CD4-positive, alpha-beta T cell (primary cell): ENCODE results near the gene GNG4. TPM values are rescaled to one million over a fixed set of nuclear protein-coding genes. Genes with fewer than 3 reads are reported as not detected.

ENCODE experiments used
- ATAC-seq: fragments of 200-7000 bp; cut with Tn5 transposase; one replicate; pipeline ENCODE4 v1.10.0; 2022; ENCODE audit warnings: mild to moderate bottlenecking; ENCODE audit not compliant: poor library complexity
- CTCF ChIA-PET: fragments of 350-600 bp; sonication (Branson Sonifier 250); formaldehyde crosslinking; loops from one replicate; lab custom pipeline; 2021; ENCODE audit warnings: antibody characterized with exemption, inconsistent platforms; lab: Charles Lee
- POLR2A ChIA-PET: fragments of 350-600 bp; sonication (Branson Sonifier 250); formaldehyde crosslinking; loops from one replicate; lab custom pipeline; 2021; ENCODE audit warnings: antibody characterized with exemption, inconsistent platforms; lab: Charles Lee
- DNase-seq, 14 experiments: peaks; one replicate each; pipeline ENCODE4 v3.0.0-alpha.2; 2013 to 2020; ENCODE audit warnings: mixed read lengths in 2 of 14
- H3K27ac ChIP-seq, 2 donors: one replicate each; pipeline versions ENCODE4 v1.5.1 to v1.7.0; 2013; ENCODE audit warnings: low read length in 2 of 2, low read depth in 1 of 2, mild to moderate bottlenecking in 1 of 2
- H3K27me3 ChIP-seq, 2 experiments: 1 replicate in 1 of 2; 2 replicates in 1 of 2; pipeline versions ENCODE4 v1.6.1 to v1.7.0; 2013; ENCODE audit warnings: low read length in 2 of 2, control low read depth in 1 of 2, mild to moderate bottlenecking in 1 of 2, moderate library complexity in 1 of 2; ENCODE audit not compliant: insufficient read depth in 2 of 2, control insufficient read depth in 1 of 2
- H3K36me3 ChIP-seq: one replicate; pipeline ENCODE4 v1.6.1; 2013; ENCODE audit warnings: low read length, control low read depth; ENCODE audit not compliant: insufficient read depth
- H3K4me1 ChIP-seq: one replicate; pipeline ENCODE4 v1.6.1; 2013; ENCODE audit warnings: low read length, control low read depth; ENCODE audit not compliant: insufficient read depth
- H3K4me3 ChIP-seq: one replicate; pipeline ENCODE4 v1.5.1; 2013; ENCODE audit warnings: mild to moderate bottlenecking, low read length, moderate library complexity
- H3K9me3 ChIP-seq, 2 experiments: 1 replicate in 1 of 2; 2 replicates in 1 of 2; pipeline versions ENCODE4 v1.6.1 to v1.7.0; 2013; ENCODE audit warnings: low read length in 2 of 2, mild to moderate bottlenecking in 2 of 2, control low read depth in 1 of 2, moderate library complexity in 1 of 2; ENCODE audit not compliant: control insufficient read depth in 1 of 2, insufficient read depth in 1 of 2
- H3K27ac Mint-ChIP-seq: one replicate; pipeline ENCODE4 v1.8.0; 2020; ENCODE audit warnings: mixed read lengths
- H3K27me3 Mint-ChIP-seq: one replicate; pipeline ENCODE4 v1.8.0; 2021; ENCODE audit warnings: mixed read lengths
- H3K36me3 Mint-ChIP-seq: one replicate; pipeline ENCODE4 v1.8.0; 2021; ENCODE audit warnings: low read depth, mixed read lengths
- H3K4me1 Mint-ChIP-seq: one replicate; pipeline ENCODE4 v1.8.0; 2021; ENCODE audit warnings: low read depth, mixed read lengths
- H3K4me3 Mint-ChIP-seq: one replicate; pipeline ENCODE4 v1.8.0; 2020; ENCODE audit warnings: mild to moderate bottlenecking, mixed read lengths
- H3K9me3 Mint-ChIP-seq: one replicate; pipeline ENCODE4 v1.8.0; 2020; ENCODE audit warnings: mixed read lengths
- intact Hi-C, 2 experiments: fragments of 100-400 bp; cut with DNase I in 1 of 2; cut with micrococcal nuclease in 1 of 2; formaldehyde crosslinking; loops; one replicate each; pipeline versions ENCODE4 v1.15.1 to v1.9.0; 2023 to 2025; cut with DNase I, micrococcal nuclease
- total RNA-seq, 174 experiments: library from RNA in 2 of 174; stranded (reverse) in 2 of 174; gene quantifications; one replicate each; pipeline ENCODE4 v1.2.3 and lab custom pipeline; 2021 to 2026
- TF ChIP-seq, protein P1 (sequence below): fragments of 200-600 bp; IDR thresholded peaks from one replicate; pipeline ENCODE4 v1.8.0; 2022; ENCODE audit warnings: antibody characterized with exemption, mild to moderate bottlenecking

The GNG4 gene
- total RNA-seq, 2 experiments from 2014 or later: not detected

DNA sequence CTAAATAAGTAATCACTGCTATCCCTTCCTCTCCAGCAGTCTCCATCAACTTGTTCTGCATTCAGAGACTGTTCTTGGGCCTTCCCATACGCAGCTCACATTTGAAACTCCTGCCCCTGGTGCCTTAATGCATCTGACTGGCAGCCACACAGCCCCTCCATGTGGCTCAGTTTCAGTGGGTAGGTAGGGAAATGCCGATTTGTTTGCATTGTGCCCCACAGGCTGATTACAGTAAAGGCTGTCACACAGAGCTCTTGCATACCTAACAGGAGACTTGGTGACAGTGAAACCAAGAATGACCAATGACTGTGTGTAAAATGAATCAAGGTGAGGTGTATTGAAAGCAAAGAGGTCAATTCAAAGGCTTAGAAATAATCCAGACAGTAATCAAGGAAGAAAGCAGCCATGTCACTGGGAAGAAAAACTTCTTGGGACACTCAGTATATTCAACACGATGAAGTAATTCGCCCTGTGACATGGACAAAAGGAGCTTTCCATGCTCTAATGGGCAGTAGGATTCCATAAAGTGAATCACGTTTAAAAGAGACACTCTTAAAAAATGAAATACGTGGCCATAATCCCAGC is 132.6 kb downstream of the GNG4 start:
- POLR2A ChIA-PET: no interaction called here
- H3K36me3 ChIP-seq: no peaks in the 10 kb centered on the region

DNA sequence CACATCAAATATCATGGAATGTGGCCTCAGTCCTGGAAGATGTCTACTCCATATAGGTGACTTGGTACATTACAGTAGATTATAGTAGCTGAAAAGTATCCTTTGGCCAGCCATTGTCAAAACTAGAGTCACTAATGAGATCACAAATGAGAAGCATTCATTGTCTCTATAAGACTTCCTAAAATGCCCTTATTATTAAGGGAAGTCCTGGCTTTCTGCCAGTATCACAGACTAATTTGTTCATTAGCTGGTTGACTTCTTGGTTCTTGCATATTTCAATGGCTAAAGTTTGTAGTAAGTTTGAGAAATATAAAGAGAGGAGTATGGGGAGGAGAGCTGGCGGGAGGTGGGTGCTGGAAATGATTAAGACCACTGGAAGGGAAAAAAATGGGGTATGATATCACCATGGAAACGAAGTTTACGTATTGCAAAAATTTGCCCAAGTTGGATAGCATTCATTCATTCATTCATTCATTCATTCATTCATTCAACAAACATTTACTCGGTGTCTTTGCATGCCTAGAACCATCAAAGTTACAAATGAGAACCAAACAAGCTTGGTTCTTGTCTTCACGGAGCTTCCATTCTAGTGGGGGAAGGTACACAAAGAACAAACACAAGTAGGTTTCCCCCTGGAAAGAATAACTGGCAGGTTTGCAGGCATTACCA is 133.6 kb downstream of the GNG4 start:
- no peak overlapping the region for H3K27ac Mint-ChIP-seq
- H3K36me3 Mint-ChIP-seq: no peaks in the 10 kb centered on the region
- POLR2A ChIA-PET: no interaction called here
- Histone ChIP-seq H3K4me1 (no peaks in the 10 kb centered on the region), H3K36me3 (no peaks in the 10 kb centered on the region), H3K9me3 (no peaks in the 10 kb centered on the region), H3K4me3 (no peak overlapping the region), H3K27me3 (no peaks in the 10 kb centered on the region), H3K27ac (no peak overlapping the region)
- no peak overlapping the region for H3K4me3 Mint-ChIP-seq
- CTCF ChIA-PET: interaction anchor here (1.0 to 1.3 kb wide), 2 partner anchors 12 to 319 kb away, joined by 3 read pairs; partner anchors contain the start of gene B3GALNT2
- DNase-seq: no peak
- no peaks in the 10 kb centered on the region for H3K4me1 Mint-ChIP-seq
- ATAC-seq: no peak
- no peaks in the 10 kb centered on the region for H3K9me3 Mint-ChIP-seq
- TF ChIP-seq, protein P1, sequence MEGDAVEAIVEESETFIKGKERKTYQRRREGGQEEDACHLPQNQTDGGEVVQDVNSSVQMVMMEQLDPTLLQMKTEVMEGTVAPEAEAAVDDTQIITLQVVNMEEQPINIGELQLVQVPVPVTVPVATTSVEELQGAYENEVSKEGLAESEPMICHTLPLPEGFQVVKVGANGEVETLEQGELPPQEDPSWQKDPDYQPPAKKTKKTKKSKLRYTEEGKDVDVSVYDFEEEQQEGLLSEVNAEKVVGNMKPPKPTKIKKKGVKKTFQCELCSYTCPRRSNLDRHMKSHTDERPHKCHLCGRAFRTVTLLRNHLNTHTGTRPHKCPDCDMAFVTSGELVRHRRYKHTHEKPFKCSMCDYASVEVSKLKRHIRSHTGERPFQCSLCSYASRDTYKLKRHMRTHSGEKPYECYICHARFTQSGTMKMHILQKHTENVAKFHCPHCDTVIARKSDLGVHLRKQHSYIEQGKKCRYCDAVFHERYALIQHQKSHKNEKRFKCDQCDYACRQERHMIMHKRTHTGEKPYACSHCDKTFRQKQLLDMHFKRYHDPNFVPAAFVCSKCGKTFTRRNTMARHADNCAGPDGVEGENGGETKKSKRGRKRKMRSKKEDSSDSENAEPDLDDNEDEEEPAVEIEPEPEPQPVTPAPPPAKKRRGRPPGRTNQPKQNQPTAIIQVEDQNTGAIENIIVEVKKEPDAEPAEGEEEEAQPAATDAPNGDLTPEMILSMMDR: no peak
- peaks cover 4% of the 10 kb centered on the region for H3K27me3 Mint-ChIP-seq
- intact Hi-C loops: loop anchor here in 1 of 2 experiments (1.0 to 10.0 kb wide), 2 partner anchors 268 to 1279 kb away; partner anchors contain the start of gene MTR

More for the DNA sequence above, 132.6 kb downstream of the GNG4 start:
- no peak for ATAC-seq
- H3K9me3 Mint-ChIP-seq: no peaks in the 10 kb centered on the region
- Histone ChIP-seq H3K4me3 (no peak overlapping the region), H3K4me1 (no peaks in the 10 kb centered on the region), H3K9me3 (no peaks in the 10 kb centered on the region), H3K27ac (no peak overlapping the region), H3K27me3 (no peaks in the 10 kb centered on the region)
- H3K4me1 Mint-ChIP-seq: no peaks in the 10 kb centered on the region
- CTCF ChIA-PET: interaction anchor here (1.0 to 1.3 kb wide), 2 partner anchors 13 to 318 kb away, joined by 3 read pairs; partner anchors contain the start of gene B3GALNT2
- intact Hi-C loops: loop anchor here in 1 of 2 experiments (1.0 to 10.0 kb wide), 2 partner anchors 267 to 1278 kb away; partner anchors contain the start of gene MTR
- no peak overlapping the region for H3K4me3 Mint-ChIP-seq
- TF ChIP-seq, protein P1: no peak
- no peak overlapping the region for H3K27ac Mint-ChIP-seq
- no peaks in the 10 kb centered on the region for H3K36me3 Mint-ChIP-seq
- no peak for DNase-seq
- H3K27me3 Mint-ChIP-seq: peaks cover 4% of the 10 kb centered on the region

DNA sequence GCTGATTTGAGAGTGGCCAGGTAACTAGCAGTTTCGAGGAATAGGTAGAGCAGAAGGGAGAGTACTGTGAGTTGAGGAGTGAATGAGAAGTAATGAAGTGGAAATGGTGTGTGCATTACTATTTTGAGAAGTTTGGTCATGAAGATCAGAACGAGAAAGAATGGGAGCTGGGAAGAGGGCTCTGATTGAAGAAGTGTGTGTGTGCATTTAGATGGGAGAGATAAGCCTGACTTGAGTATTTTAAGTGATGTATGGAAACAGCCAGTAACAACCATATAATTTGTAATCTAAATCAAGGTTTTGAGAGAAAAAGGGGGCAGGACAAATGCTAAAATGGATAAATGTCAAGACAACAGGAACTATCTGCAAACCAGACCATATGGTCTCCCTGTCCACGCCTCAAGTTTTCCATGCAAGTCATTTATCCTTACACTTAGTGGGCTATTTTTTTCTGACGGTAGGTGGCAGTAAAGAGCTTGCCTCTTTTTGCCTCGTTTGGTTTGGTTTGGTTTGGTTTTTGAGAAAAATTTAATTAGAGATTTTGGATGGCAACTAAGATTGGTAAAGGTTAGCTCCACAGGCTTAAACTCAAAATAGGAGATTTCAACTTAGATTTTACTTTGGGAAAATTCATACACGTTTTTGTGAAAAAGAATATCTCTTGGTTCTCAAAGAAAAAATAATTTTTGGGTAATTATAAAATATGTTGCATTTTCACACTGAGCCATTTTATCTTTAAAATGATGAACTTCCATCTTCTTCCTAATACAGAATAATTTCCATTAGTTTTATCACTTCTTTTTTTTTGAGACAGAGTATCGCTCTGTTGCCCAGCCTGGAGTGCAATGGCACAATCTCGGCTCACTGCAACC is 135.9 kb downstream of the GNG4 start:
- no peak overlapping the region for H3K27ac ChIP-seq
- H3K4me1 ChIP-seq: no peaks in the 10 kb centered on the region
- H3K4me3 Mint-ChIP-seq: no peak overlapping the region
- ChIA-PET CTCF (interaction anchor here (0.8 to 2.7 kb wide), 6 partner anchors 9 to 269 kb away, joined by 3 to 15 read pairs (median 4); partner anchors contain the start of gene B3GALNT2), POLR2A (interaction anchor here (0.6 to 1.1 kb wide), 3 partner anchors 9 to 485 kb away, joined by 3 read pairs; partner anchors contain the start of gene B3GALNT2)
- peaks cover 4% of the 10 kb centered on the region for H3K27me3 Mint-ChIP-seq
- intact Hi-C loops: loop anchor here (1.0 to 10.0 kb wide), 5 partner anchors 219 to 1281 kb away; partner anchors contain the start of gene MTR (in 1 of the 2)
- no peaks in the 10 kb centered on the region for H3K27me3 ChIP-seq
- H3K36me3 Mint-ChIP-seq: no peaks in the 10 kb centered on the region
- no peaks in the 10 kb centered on the region for H3K4me1 Mint-ChIP-seq
- ATAC-seq (peak; percentile 68), DNase-seq (peak in 6 of 14 experiments; percentile 5 to 82 (median 62))
- H3K27ac Mint-ChIP-seq: no peak overlapping the region
- no peaks in the 10 kb centered on the region for H3K9me3 ChIP-seq
- H3K4me3 ChIP-seq: no peak overlapping the region
- no peaks in the 10 kb centered on the region for H3K9me3 Mint-ChIP-seq
- H3K36me3 ChIP-seq: no peaks in the 10 kb centered on the region
- TF ChIP-seq, protein P1: peak; percentile 91
